ENCODE results near the gene PIGB. TPM values are rescaled to one million over a fixed set of nuclear protein-coding genes. Genes with fewer than 3 reads are reported as not detected.
A peak's percentile ranks its signal among the peaks of the same experiment; 100 is the strongest.

PIGB gene
- total RNA-seq, 1 donor from 2014 or later: 14.4 TPM

- no peak overlapping the region for H3K4me3 ChIP-seq
- peaks cover 53% of the 10 kb centered on the region for H3K4me1 ChIP-seq
- H3K27me3 ChIP-seq (ENCODE audit: low read depth): no peaks in the 10 kb centered on the region
- H3K9me3 ChIP-seq: no peaks in the 10 kb centered on the region
- TF ChIP-seq CTCF (IDR thresholded peaks at IDR 0.05): no peak
- H3K27ac ChIP-seq: peak overlapping the region; percentile 9
- ATAC-seq (no peak), DNase-seq (no peak)
- no peaks in the 10 kb centered on the region for H3K36me3 ChIP-seq
- intact Hi-C loops (cut with DNase I): no loop called here
Measured at GRCh38 chr15:55401786-55402246, 82.8 kb downstream of the PIGB start.

GRCh38 chr15:55402707-55403106 lies 83.7 kb downstream of the PIGB start:
- peak overlapping the region; percentile 9 for H3K27ac ChIP-seq
- intact Hi-C loops (cut with DNase I): no loop called here
- ATAC-seq (no peak), DNase-seq (no peak)
- H3K27me3 ChIP-seq (ENCODE audit: low read depth): no peaks in the 10 kb centered on the region
- H3K4me3 ChIP-seq: no peak overlapping the region
- no peaks in the 10 kb centered on the region for H3K36me3 ChIP-seq
- no peak for TF ChIP-seq CTCF (IDR thresholded peaks at IDR 0.05)
- H3K9me3 ChIP-seq: no peaks in the 10 kb centered on the region
- peaks cover 60% of the 10 kb centered on the region for H3K4me1 ChIP-seq

- no peak for TF ChIP-seq CTCF (IDR thresholded peaks at IDR 0.05)
- Histone ChIP-seq H3K36me3 (no peaks in the 10 kb centered on the region), H3K4me3 (no peak overlapping the region), H3K4me1 (peaks cover 60% of the 10 kb centered on the region), H3K27me3 (ENCODE audit: low read depth) (no peaks in the 10 kb centered on the region), H3K9me3 (no peaks in the 10 kb centered on the region), H3K27ac (peak overlapping the region; percentile 9)
- intact Hi-C loops (cut with DNase I): no loop called here
- DNase-seq (no peak), ATAC-seq (no peak)
Measured at GRCh38 chr15:55403531-55403930, 84.5 kb downstream of the PIGB start.

Small RNA genes lying within 50 kb of the gene (microRNA-seq; reads per million reads assigned to microRNA genes)
- 72.4 reads per million, percentile 45 among the genes with 10 or more reads in this experiment for gene MIR628 (ENCODE audit: borderline number of aligned reads)

Other genes starting within 250 kb of the PIGB start
- gene RSL24D1, start 122.3 kb upstream of the PIGB start, total RNA-seq: 64.6 TPM
- gene RAB27A, start 29.4 kb upstream of the PIGB start, total RNA-seq: 63.4 TPM
- 13.8 TPM for gene PIGBOS1, start 99 bp upstream of the PIGB start, total RNA-seq
- 104 TPM for gene CCPG1, start 89.1 kb downstream of the PIGB start, total RNA-seq
- 2.7 TPM for gene PIERCE2, start 89.3 kb downstream of the PIGB start, total RNA-seq
- gene DNAAF4, start 189.0 kb downstream of the PIGB start, total RNA-seq: 5.8 TPM